GM23338 (cell line): ENCODE results near the gene MERTK. TPM values are rescaled to one million over a fixed set of nuclear protein-coding genes. Genes with fewer than 3 reads are reported as not detected.
A peak's percentile ranks its signal among the peaks of the same experiment; 100 is the strongest.

Experiments
- ATAC-seq: fragments of 200-7000 bp; cut with Tn5 transposase; 3 replicates; pipeline ENCODE4 v1.9.1; 2020
- DNase-seq: peaks from one replicate; pipeline ENCODE4 v3.0.0-alpha.2; 2015; ENCODE audit warnings: low spot score
- H2AFZ ChIP-seq: fragments of 200-600 bp; sonication (generic); 2 replicates; pipeline ENCODE4 v1.8.0; 2016; ENCODE audit warnings: antibody characterized with exemption, mild to moderate bottlenecking, moderate library complexity
- H3F3A ChIP-seq: fragments of 200-600 bp; sonication (generic); replicated peaks from 2 replicates; pipeline ENCODE4 v1.8.0; 2017; ENCODE audit warnings: antibody characterized with exemption, mixed run types, low read depth
- H3K27ac ChIP-seq: fragments of 200-600 bp; sonication (generic); 2 replicates; pipeline ENCODE4 v1.6.1; 2016; ENCODE audit warnings: low read depth
- H3K27me3 ChIP-seq: fragments of 200-600 bp; sonication (generic); 2 replicates; pipeline ENCODE4 v1.8.0; 2016; ENCODE audit warnings: mild to moderate bottlenecking, mixed run types, moderate library complexity; ENCODE audit not compliant: insufficient read depth
- H3K36me3 ChIP-seq: fragments of 200-600 bp; sonication (generic); 2 replicates; pipeline ENCODE4 v1.8.0; 2016; ENCODE audit warnings: mild to moderate bottlenecking; ENCODE audit not compliant: insufficient read depth
- H3K4me1 ChIP-seq: fragments of 200-600 bp; sonication (generic); 2 replicates; pipeline ENCODE4 v1.8.0; 2016; ENCODE audit warnings: mild to moderate bottlenecking, moderate library complexity; ENCODE audit not compliant: insufficient read depth
- H3K4me2 ChIP-seq: fragments of 200-600 bp; sonication (generic); 2 replicates; pipeline ENCODE4 v1.7.1; 2017; ENCODE audit warnings: mixed run types
- H3K4me3 ChIP-seq: fragments of 200-600 bp; sonication (generic); 2 replicates; pipeline ENCODE4 v1.6.1; 2016; ENCODE audit warnings: mixed run types
- H3K79me2 ChIP-seq: fragments of 200-600 bp; sonication (generic); replicated peaks from 2 replicates; pipeline ENCODE4 v1.8.0; 2017; ENCODE audit warnings: mild to moderate bottlenecking; ENCODE audit not compliant: insufficient read depth
- H3K9me2 ChIP-seq: fragments of 200-600 bp; sonication (generic); 2 replicates; pipeline ENCODE4 v1.8.0; 2017; ENCODE audit not compliant: insufficient read depth
- H4K20me1 ChIP-seq: fragments of 200-600 bp; sonication (generic); replicated peaks from 2 replicates; pipeline ENCODE4 v1.8.0; 2017; ENCODE audit warnings: mild to moderate bottlenecking; ENCODE audit not compliant: insufficient read depth
- H3K27ac Mint-ChIP-seq: 2 replicates; pipeline ENCODE4 v1.8.0; 2020; ENCODE audit warnings: inconsistent platforms, mild to moderate bottlenecking, moderate library complexity, mixed read lengths
- H3K27me3 Mint-ChIP-seq: 3 replicates; pipeline ENCODE4 v1.8.0; 2022; ENCODE audit warnings: low read depth, mild to moderate bottlenecking, moderate library complexity, mixed read lengths, inconsistent platforms; ENCODE audit not compliant: insufficient read depth, poor library complexity
- H3K36me3 Mint-ChIP-seq: 3 replicates; pipeline ENCODE4 v1.8.0; 2021; ENCODE audit warnings: low read depth, mild to moderate bottlenecking, inconsistent platforms, moderate library complexity, mixed read lengths
- H3K4me1 Mint-ChIP-seq: 3 replicates; pipeline ENCODE4 v1.8.0; 2020; ENCODE audit warnings: mild to moderate bottlenecking, inconsistent platforms, mixed read lengths
- H3K4me3 Mint-ChIP-seq: 3 replicates; pipeline ENCODE4 v1.8.0; 2021; ENCODE audit warnings: moderate library complexity, mild to moderate bottlenecking, inconsistent platforms, mixed read lengths
- H3K9me3 Mint-ChIP-seq: 3 replicates; pipeline ENCODE4 v1.8.0; 2020; ENCODE audit warnings: moderate library complexity, mild to moderate bottlenecking, inconsistent platforms, mixed read lengths
- CREB1 ChIP-seq: fragments of 250-450 bp; sonication (Bioruptor Pico); IDR thresholded peaks from 2 replicates; pipeline ENCODE4 v1.5.0; 2020; ENCODE audit warnings: low read depth, mild to moderate bottlenecking, moderate library complexity
- EZH2 ChIP-seq: fragments of 200-600 bp; sonication (generic); IDR thresholded peaks from one replicate; pipeline ENCODE4 v1.8.0; 2017; ENCODE audit warnings: antibody characterized with exemption, mild to moderate bottlenecking, low read depth; ENCODE audit not compliant: unreplicated experiment
- EZH2phosphoT487 ChIP-seq: fragments of 200-600 bp; sonication (generic); IDR thresholded peaks from one replicate; pipeline ENCODE4 v1.8.1; 2018; ENCODE audit warnings: antibody characterized with exemption; ENCODE audit not compliant: unreplicated experiment
- NANOG ChIP-seq: IDR thresholded peaks from 2 replicates; pipeline ENCODE4 v1.6.1; 2016; ENCODE audit warnings: antibody characterized with exemption, borderline replicate concordance
- POLR2AphosphoS5 ChIP-seq: IDR thresholded peaks from 2 replicates; pipeline ENCODE4 v1.6.1; 2016; ENCODE audit warnings: antibody characterized with exemption, low read depth
- STAT1 ChIP-seq: IDR thresholded peaks from one replicate; pipeline ENCODE4 v1.6.1; 2016; ENCODE audit warnings: antibody characterized with exemption; ENCODE audit not compliant: unreplicated experiment
- ZNF114 ChIP-seq: fragments of 250-450 bp; sonication (Bioruptor Pico); IDR thresholded peaks from 2 replicates; pipeline ENCODE4 v1.5.0; 2020; ENCODE audit warnings: mild to moderate bottlenecking, moderate library complexity
- ZNF331 ChIP-seq: fragments of 250-450 bp; sonication (Bioruptor Pico); IDR thresholded peaks from 2 replicates; pipeline ENCODE4 v1.5.0; 2020; ENCODE audit warnings: low read depth, mild to moderate bottlenecking, moderate library complexity
- polyA plus RNA-seq: library from polyadenylated mRNA; unstranded; fragments of >200 nt; fragmentation: Nextera tagmentation; extraction: Ambion mirVana; gene quantifications from 2 replicates; pipeline ENCODE4 v1.2.1, GENCODE V29; 2016
- total RNA-seq: library from RNA; depleted of rRNA; stranded (reverse); fragments of >200 nt; shearing (Covaris generic); gene quantifications from 2 replicates; pipeline ENCODE4 v1.2.3, GENCODE V29; 2014
- TF ChIP-seq, protein P1 (sequence below), 2 experiments: fragments of 200-600 bp in 1 of 2; sonication (generic) in 1 of 2; conservative IDR thresholded peaks; 2 replicates each; pipeline versions ENCODE4 v1.5.1 to v1.6.1; 2016 to 2017; ENCODE audit warnings: antibody characterized with exemption in 2 of 2, low read depth in 2 of 2, mild to moderate bottlenecking in 2 of 2, moderate library complexity in 1 of 2
- TF ChIP-seq, protein P2 (sequence below): IDR thresholded peaks from one replicate; pipeline ENCODE4 v1.6.1; 2018; ENCODE audit warnings: antibody characterized with exemption; ENCODE audit not compliant: unreplicated experiment

The MERTK gene
- total and polyA plus RNA-seq, 2 experiments from 2014 or later: 3.0 to 9.0 TPM

DNA sequence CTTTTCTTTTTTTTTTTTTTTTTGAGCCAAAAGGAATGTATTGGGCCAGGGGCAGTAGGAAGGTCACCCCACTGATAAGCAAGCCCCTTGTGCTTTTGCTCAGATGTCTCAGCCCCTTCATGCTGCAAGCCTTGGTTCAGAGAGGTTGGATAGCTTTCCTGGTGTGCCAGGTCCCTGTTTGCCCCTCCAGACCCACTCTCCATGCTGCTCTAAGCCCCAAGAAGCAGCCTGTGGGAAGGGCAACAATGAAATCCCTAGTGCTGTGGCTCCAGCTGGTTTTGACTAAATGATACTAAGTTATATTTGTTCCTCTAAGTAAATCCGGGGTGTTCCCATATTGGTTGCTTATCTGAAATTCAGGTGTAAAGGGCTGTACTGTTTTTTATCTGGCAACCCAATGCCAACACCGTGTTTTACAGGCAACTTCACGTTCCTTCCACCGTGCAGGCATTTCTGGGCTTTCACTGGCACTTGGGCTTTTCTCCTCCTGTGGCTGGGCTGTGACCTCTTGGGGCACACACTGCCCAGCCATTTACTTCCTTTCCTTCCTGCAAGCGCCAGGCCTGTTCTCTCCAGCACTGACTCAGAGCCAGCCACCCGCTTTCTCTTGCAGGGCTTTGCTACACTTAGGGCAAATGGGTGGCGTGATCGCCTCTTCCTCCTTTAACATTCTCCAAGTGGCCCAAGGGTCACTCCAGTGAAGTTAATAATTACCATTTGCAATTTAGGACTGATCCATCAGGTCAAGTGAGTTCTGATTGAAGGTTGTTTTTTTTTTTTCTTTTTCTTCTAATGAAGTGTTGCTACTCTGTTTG, 21.6 kb downstream of the MERTK start:
- H3K4me2 ChIP-seq: no peak overlapping the region
- H2AFZ ChIP-seq: no peak overlapping the region
- no peaks in the 10 kb centered on the region for H3K36me3 Mint-ChIP-seq
- DNase-seq (no peak), ATAC-seq (peak; percentile 28; the same call in 2 of the 3 replicates)
- H3K4me1 ChIP-seq: no peaks in the 10 kb centered on the region
- no peak overlapping the region for H3K4me3 ChIP-seq
- H3K27me3 Mint-ChIP-seq: peaks cover 7% of the 10 kb centered on the region
- H3K36me3 ChIP-seq: no peaks in the 10 kb centered on the region
- 0 out of 3 replicates have a peak, but pooled peaks cover 7% of the 10 kb centered on the region for H3K4me1 Mint-ChIP-seq
- no peaks in the 10 kb centered on the region for H3K9me2 ChIP-seq
- no peaks in the 10 kb centered on the region for H3K9me3 Mint-ChIP-seq
- H3K27ac ChIP-seq: no peak overlapping the region
- H4K20me1 ChIP-seq: no peaks in the 10 kb centered on the region; the same call in 1 of the 2 replicates
- H3K4me3 Mint-ChIP-seq: no peak overlapping the region
- H3K27me3 ChIP-seq: no peaks in the 10 kb centered on the region
- TF ChIP-seq NANOG (no peak), EZH2 (no peak), STAT1 (no peak), ZNF331 (CRISPR knock-in tag) (no peak), CREB1 (CRISPR knock-in tag) (no peak), POLR2AphosphoS5 (no peak), ZNF114 (CRISPR knock-in tag) (no peak), EZH2phosphoT487 (no peak)
- TF ChIP-seq, protein P1, sequence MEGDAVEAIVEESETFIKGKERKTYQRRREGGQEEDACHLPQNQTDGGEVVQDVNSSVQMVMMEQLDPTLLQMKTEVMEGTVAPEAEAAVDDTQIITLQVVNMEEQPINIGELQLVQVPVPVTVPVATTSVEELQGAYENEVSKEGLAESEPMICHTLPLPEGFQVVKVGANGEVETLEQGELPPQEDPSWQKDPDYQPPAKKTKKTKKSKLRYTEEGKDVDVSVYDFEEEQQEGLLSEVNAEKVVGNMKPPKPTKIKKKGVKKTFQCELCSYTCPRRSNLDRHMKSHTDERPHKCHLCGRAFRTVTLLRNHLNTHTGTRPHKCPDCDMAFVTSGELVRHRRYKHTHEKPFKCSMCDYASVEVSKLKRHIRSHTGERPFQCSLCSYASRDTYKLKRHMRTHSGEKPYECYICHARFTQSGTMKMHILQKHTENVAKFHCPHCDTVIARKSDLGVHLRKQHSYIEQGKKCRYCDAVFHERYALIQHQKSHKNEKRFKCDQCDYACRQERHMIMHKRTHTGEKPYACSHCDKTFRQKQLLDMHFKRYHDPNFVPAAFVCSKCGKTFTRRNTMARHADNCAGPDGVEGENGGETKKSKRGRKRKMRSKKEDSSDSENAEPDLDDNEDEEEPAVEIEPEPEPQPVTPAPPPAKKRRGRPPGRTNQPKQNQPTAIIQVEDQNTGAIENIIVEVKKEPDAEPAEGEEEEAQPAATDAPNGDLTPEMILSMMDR (conservative IDR thresholded peaks at IDR 0.05; ENCODE audit: low read depth in 2 of 2): no peak
- TF ChIP-seq, protein P2, sequence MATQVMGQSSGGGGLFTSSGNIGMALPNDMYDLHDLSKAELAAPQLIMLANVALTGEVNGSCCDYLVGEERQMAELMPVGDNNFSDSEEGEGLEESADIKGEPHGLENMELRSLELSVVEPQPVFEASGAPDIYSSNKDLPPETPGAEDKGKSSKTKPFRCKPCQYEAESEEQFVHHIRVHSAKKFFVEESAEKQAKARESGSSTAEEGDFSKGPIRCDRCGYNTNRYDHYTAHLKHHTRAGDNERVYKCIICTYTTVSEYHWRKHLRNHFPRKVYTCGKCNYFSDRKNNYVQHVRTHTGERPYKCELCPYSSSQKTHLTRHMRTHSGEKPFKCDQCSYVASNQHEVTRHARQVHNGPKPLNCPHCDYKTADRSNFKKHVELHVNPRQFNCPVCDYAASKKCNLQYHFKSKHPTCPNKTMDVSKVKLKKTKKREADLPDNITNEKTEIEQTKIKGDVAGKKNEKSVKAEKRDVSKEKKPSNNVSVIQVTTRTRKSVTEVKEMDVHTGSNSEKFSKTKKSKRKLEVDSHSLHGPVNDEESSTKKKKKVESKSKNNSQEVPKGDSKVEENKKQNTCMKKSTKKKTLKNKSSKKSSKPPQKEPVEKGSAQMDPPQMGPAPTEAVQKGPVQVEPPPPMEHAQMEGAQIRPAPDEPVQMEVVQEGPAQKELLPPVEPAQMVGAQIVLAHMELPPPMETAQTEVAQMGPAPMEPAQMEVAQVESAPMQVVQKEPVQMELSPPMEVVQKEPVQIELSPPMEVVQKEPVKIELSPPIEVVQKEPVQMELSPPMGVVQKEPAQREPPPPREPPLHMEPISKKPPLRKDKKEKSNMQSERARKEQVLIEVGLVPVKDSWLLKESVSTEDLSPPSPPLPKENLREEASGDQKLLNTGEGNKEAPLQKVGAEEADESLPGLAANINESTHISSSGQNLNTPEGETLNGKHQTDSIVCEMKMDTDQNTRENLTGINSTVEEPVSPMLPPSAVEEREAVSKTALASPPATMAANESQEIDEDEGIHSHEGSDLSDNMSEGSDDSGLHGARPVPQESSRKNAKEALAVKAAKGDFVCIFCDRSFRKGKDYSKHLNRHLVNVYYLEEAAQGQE: no peak
- no peak overlapping the region for H3K27ac Mint-ChIP-seq
- H3K79me2 ChIP-seq: no peaks in the 10 kb centered on the region
- H3F3A ChIP-seq: no peaks in the 10 kb centered on the region
